HUES48 (cell line): ENCODE data around the gene ELF1.
"Not testable (repeated sequence)": the region's sequence is repeated elsewhere in the genome, so short reads cannot be mapped to it uniquely, and the experiment has no call there.

Source experiments
- H3K27ac ChIP-seq: one replicate; pipeline ENCODE4 v1.7.0; 2013; ENCODE audit warnings: low read depth, low read length, inconsistent platforms
- H3K27me3 ChIP-seq: 2 replicates; pipeline ENCODE4 v1.6.1; 2013; ENCODE audit warnings: mild to moderate bottlenecking, low read length; ENCODE audit not compliant: control insufficient read depth, insufficient read depth
- H3K36me3 ChIP-seq: 2 replicates; pipeline ENCODE4 v1.6.1; 2013; ENCODE audit warnings: low read length; ENCODE audit not compliant: control insufficient read depth, insufficient read depth
- H3K4me1 ChIP-seq: 2 replicates; pipeline ENCODE4 v1.6.1; 2013; ENCODE audit warnings: mild to moderate bottlenecking, low read length; ENCODE audit not compliant: control insufficient read depth, insufficient read depth
- H3K4me3 ChIP-seq: 2 replicates; pipeline ENCODE4 v1.5.1; 2013; ENCODE audit warnings: mild to moderate bottlenecking, low read depth, low read length
- H3K9ac ChIP-seq: 2 replicates; pipeline ENCODE4 v1.6.1; 2013; ENCODE audit warnings: mild to moderate bottlenecking, low read depth, low read length, moderate library complexity
- H3K9me3 ChIP-seq: 2 replicates; pipeline ENCODE4 v1.6.1; 2013; ENCODE audit warnings: low read length; ENCODE audit not compliant: control insufficient read depth, insufficient read depth

The ELF1 gene

GRCh38 chr13:41039746-41040145 is 20.6 kb upstream of the ELF1 start:
- H3K9ac ChIP-seq, result no peak overlapping the region
- peaks cover 7% of the 10 kb centered on the region; the same call in 1 of the 2 replicates for H3K4me1 ChIP-seq
- no peaks in the 10 kb centered on the region for H3K27me3 ChIP-seq
- H3K4me3 ChIP-seq, result no peak overlapping the region
- H3K9me3 ChIP-seq, result peaks cover 5% of the 10 kb centered on the region; the same call in 1 of the 2 replicates
- no peaks in the 10 kb centered on the region for H3K36me3 ChIP-seq
- H3K27ac ChIP-seq, result no peak overlapping the region

GRCh38 chr13:41036557-41036956 is 17.4 kb upstream of the ELF1 start:
- H3K4me1 ChIP-seq, H3K4me3 ChIP-seq, H3K9ac ChIP-seq, H3K27me3 ChIP-seq, H3K27ac ChIP-seq, H3K36me3 ChIP-seq, H3K9me3 ChIP-seq: not testable (repeated sequence)

GRCh38 chr13:41034881-41035280 is 15.8 kb upstream of the ELF1 start:
- no peak overlapping the region for H3K9ac ChIP-seq
- no peak overlapping the region for H3K27ac ChIP-seq
- H3K4me1 ChIP-seq, result peaks cover 9% of the 10 kb centered on the region; the same call in 1 of the 2 replicates
- H3K4me3 ChIP-seq, result no peak overlapping the region
- no peaks in the 10 kb centered on the region for H3K27me3 ChIP-seq
- no peaks in the 10 kb centered on the region for H3K36me3 ChIP-seq
- peaks cover 2% of the 10 kb centered on the region; the same call in 1 of the 2 replicates for H3K9me3 ChIP-seq

GRCh38 chr13:41034382-41034781 is 15.3 kb upstream of the ELF1 start:
- Histone ChIP-seq H3K9ac (no peak overlapping the region), H3K27ac (no peak overlapping the region), H3K27me3 (no peaks in the 10 kb centered on the region), H3K4me1 (peaks cover 9% of the 10 kb centered on the region; the same call in 1 of the 2 replicates), H3K9me3 (no peaks in the 10 kb centered on the region), H3K36me3 (no peaks in the 10 kb centered on the region), H3K4me3 (no peak overlapping the region)

- H3K27me3 ChIP-seq, result no peaks in the 10 kb centered on the region
- H3K36me3 ChIP-seq, result no peaks in the 10 kb centered on the region
- H3K9ac ChIP-seq, result no peak overlapping the region
- no peak overlapping the region for H3K4me3 ChIP-seq
- no peak overlapping the region for H3K27ac ChIP-seq
- H3K4me1 ChIP-seq, result peaks cover 9% of the 10 kb centered on the region; the same call in 1 of the 2 replicates
- no peaks in the 10 kb centered on the region for H3K9me3 ChIP-seq
Observed at GRCh38 chr13:41032691-41033376, 13.7 kb upstream of the ELF1 start.

- Histone ChIP-seq H3K27me3 (no peaks in the 10 kb centered on the region), H3K9ac (no peak overlapping the region), H3K4me3 (no peak overlapping the region), H3K27ac (no peak overlapping the region), H3K36me3 (no peaks in the 10 kb centered on the region), H3K9me3 (no peaks in the 10 kb centered on the region), H3K4me1 (peaks cover under 1% of the 10 kb centered on the region; the same call in 1 of the 2 replicates)
Observed at GRCh38 chr13:41029629-41030028, 10.5 kb upstream of the ELF1 start.

- no peaks in the 10 kb centered on the region for H3K36me3 ChIP-seq
- no peak overlapping the region for H3K4me3 ChIP-seq
- H3K27ac ChIP-seq, result no peak overlapping the region
- no peaks in the 10 kb centered on the region for H3K27me3 ChIP-seq
- H3K9ac ChIP-seq, result no peak overlapping the region
- no peaks in the 10 kb centered on the region for H3K4me1 ChIP-seq
- H3K9me3 ChIP-seq, result no peaks in the 10 kb centered on the region
Observed at GRCh38 chr13:41028051-41028450, 8.9 kb upstream of the ELF1 start.

GRCh38 chr13:41026788-41027187 is 7.7 kb upstream of the ELF1 start:
- H3K4me1 ChIP-seq, result peaks cover under 1% of the 10 kb centered on the region; the same call in 1 of the 2 replicates
- H3K27ac ChIP-seq, result no peak overlapping the region
- H3K4me3 ChIP-seq, result no peak overlapping the region
- no peaks in the 10 kb centered on the region for H3K27me3 ChIP-seq
- H3K9me3 ChIP-seq, result no peaks in the 10 kb centered on the region
- no peaks in the 10 kb centered on the region for H3K36me3 ChIP-seq
- no peak overlapping the region for H3K9ac ChIP-seq

- peaks cover 12% of the 10 kb centered on the region for H3K4me1 ChIP-seq
- H3K27me3 ChIP-seq, result no peaks in the 10 kb centered on the region
- H3K27ac ChIP-seq, result no peak overlapping the region
Observed at GRCh38 chr13:41025518-41025917, 6.4 kb upstream of the ELF1 start.

GRCh38 chr13:41019578-41020347 is 647 bp upstream of the ELF1 start:
- peak overlapping the region; percentile 74 for H3K27ac ChIP-seq
- no peak overlapping the region for H3K4me3 ChIP-seq
- H3K36me3 ChIP-seq, result no peaks in the 10 kb centered on the region
- H3K9ac ChIP-seq, result no peak overlapping the region
- peaks cover 65% of the 10 kb centered on the region for H3K4me1 ChIP-seq
- H3K27me3 ChIP-seq, result no peaks in the 10 kb centered on the region
- no peaks in the 10 kb centered on the region for H3K9me3 ChIP-seq

More at GRCh38 chr13:41025518-41025917, 6.4 kb upstream of the ELF1 start:
- Histone ChIP-seq H3K4me3 (no peak overlapping the region), H3K9ac (no peak overlapping the region), H3K36me3 (no peaks in the 10 kb centered on the region), H3K9me3 (no peaks in the 10 kb centered on the region)

GRCh38 chr13:41018602-41018948 is 541 bp downstream of the ELF1 start:
- Histone ChIP-seq H3K36me3 (no peaks in the 10 kb centered on the region), H3K9ac (no peak overlapping the region; the same call in 1 of the 2 replicates), H3K9me3 (no peaks in the 10 kb centered on the region), H3K4me1 (peaks cover 73% of the 10 kb centered on the region), H3K4me3 (peak overlapping the region; percentile 9; the same call in 1 of the 2 replicates), H3K27ac (peak overlapping the region; percentile 74), H3K27me3 (no peaks in the 10 kb centered on the region)
